ENCODE measurements around the gene SLC9A3. TPM values are rescaled to one million over a fixed set of nuclear protein-coding genes. Genes with fewer than 3 reads are reported as not detected.
A peak's percentile ranks its signal among the peaks of the same experiment; 100 is the strongest.

Gene SLC9A3
- total and polyA plus RNA-seq, 4 donors: 0.94 to 3.8 (median 1.5) TPM

DNA sequence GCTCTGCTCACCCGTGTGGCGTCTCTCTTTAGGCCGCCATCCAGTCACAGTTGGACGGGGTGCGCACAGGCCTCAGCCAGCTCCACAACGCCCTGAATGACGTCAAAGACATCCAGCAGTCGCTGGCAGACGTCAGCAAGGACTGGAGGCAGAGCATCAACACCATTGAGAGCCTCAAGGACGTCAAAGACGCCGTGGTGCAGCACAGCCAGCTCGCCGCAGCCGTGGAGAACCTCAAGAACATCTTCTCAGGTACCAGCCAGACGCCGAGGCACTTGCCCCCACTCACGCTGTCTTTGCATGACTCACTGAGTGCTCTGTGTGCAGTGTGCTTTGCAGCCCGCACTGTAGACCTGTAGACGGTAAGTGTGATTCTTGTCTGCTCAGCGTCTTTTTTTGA is 76.7 kb downstream of the SLC9A3 start:
- DNase-seq (peak in 1 of 3 donors; percentile 4), ATAC-seq (ENCODE audit: insufficient read depth, low FRiP score) (no peak)
- no peak overlapping the region for H3K9ac ChIP-seq (ENCODE audit: insufficient read depth in 1 of 2, low read length in 2 of 2)
- H3K4me3 ChIP-seq: no peak overlapping the region
- H3K27ac ChIP-seq (ENCODE audit: low read depth in 1 of 2, low read length in 1 of 2): no peak overlapping the region
- H3K27me3 ChIP-seq (ENCODE audit: control insufficient read depth in 3 of 3, insufficient read depth in 3 of 3, low read length in 2 of 3): no peaks in the 10 kb centered on the region
- H3K9me3 ChIP-seq (ENCODE audit: control insufficient read depth in 4 of 4, insufficient read depth in 3 of 4, low read length in 3 of 4): peaks cover 0 to 11% (median 5%) of the 10 kb centered on the region in 4 donors
- no peak for TF ChIP-seq CTCF (IDR thresholded peaks at IDR 0.05; ENCODE audit: control extremely low read depth, extremely low read depth)
- peaks cover 0 to 15% (median 2%) of the 10 kb centered on the region in 5 donors for H3K4me1 ChIP-seq (ENCODE audit: control insufficient read depth in 5 of 5, insufficient read depth in 5 of 5, low read length in 5 of 5)
- peaks cover 23 to 50% (median 40%) of the 10 kb centered on the region in 4 donors for H3K36me3 ChIP-seq (ENCODE audit: control insufficient read depth in 4 of 4, insufficient read depth in 4 of 4, low read length in 4 of 4)
- 94 to 96% methylated on average over 21 of the region's 21 CpGs for WGBS, 2 donors

- ATAC-seq (ENCODE audit: insufficient read depth, low FRiP score): no peak
- peaks cover 0 to 20% (median 4%) of the 10 kb centered on the region in 5 donors for H3K4me1 ChIP-seq (ENCODE audit: control insufficient read depth in 5 of 5, insufficient read depth in 5 of 5, low read length in 5 of 5)
Measured at GRCh38 chr5:446883-447263, 77.4 kb downstream of the SLC9A3 start.

DNA sequence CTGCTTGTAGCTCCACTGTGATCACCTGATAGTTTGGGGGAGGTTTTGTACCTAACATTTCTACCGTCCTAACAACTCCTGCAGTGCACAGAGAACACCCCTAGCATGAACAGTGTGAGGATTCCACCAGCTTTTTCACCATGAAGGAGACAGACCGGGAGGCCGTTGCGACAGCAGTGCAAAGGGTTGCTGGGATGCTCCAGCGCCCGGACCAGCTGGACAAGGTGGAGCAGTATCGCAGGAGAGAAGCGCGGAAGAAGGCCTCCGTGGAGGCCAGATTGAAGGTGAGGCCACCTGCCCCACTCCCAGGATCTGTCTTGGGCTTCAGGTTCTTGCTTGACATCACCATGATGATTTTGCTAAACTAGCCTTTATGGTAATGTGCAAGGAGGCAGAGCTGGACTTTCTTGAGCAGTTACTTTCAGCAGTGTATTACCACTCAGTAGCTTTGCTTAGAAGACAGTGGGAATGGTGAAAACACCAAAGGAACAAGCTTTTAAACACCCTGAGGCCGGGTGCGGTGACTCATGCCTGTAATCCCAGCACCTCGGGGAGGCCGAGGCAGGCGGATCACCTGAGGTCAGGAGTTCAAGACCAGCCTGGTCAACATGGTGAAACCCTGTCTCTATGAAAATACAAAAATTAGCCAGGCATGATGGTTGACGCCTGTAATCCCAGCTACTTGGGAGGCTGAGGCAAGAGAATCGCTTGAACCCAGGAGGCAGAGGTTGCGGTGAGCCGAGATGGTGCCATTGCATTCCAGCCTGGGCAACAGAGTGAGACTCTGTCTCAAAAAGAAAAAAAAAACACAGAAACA is 78.0 kb downstream of the SLC9A3 start:
- Histone ChIP-seq H3K27me3 (ENCODE audit: control insufficient read depth in 3 of 3, insufficient read depth in 3 of 3, low read length in 2 of 3) (no peaks in the 10 kb centered on the region), H3K4me1 (ENCODE audit: control insufficient read depth in 5 of 5, insufficient read depth in 5 of 5, low read length in 5 of 5) (peaks cover 0 to 20% (median 4%) of the 10 kb centered on the region in 5 donors), H3K36me3 (ENCODE audit: control insufficient read depth in 4 of 4, insufficient read depth in 4 of 4, low read length in 4 of 4) (peaks cover 16 to 38% (median 33%) of the 10 kb centered on the region in 4 donors), H3K9me3 (ENCODE audit: control insufficient read depth in 4 of 4, insufficient read depth in 3 of 4, low read length in 3 of 4) (peaks cover 0 to 2% (median 0%) of the 10 kb centered on the region in 4 donors), H3K27ac (ENCODE audit: low read depth in 1 of 2, low read length in 1 of 2) (no peak overlapping the region), H3K9ac (ENCODE audit: insufficient read depth in 1 of 2, low read length in 2 of 2) (no peak overlapping the region), H3K4me3 (no peak overlapping the region)
- WGBS, 2 donors: 89 to 90% methylated on average over 19 of the region's 19 CpGs
- no peak for TF ChIP-seq CTCF (IDR thresholded peaks at IDR 0.05; ENCODE audit: control extremely low read depth, extremely low read depth)
- ATAC-seq (ENCODE audit: insufficient read depth, low FRiP score) (no peak), DNase-seq (peak in 1 of 3 donors; percentile 3)

More at GRCh38 chr5:446883-447263, 77.4 kb downstream of the SLC9A3 start:
- Histone ChIP-seq H3K27ac (ENCODE audit: low read depth in 1 of 2, low read length in 1 of 2) (no peak overlapping the region), H3K27me3 (ENCODE audit: control insufficient read depth in 3 of 3, insufficient read depth in 3 of 3, low read length in 2 of 3) (no peaks in the 10 kb centered on the region), H3K36me3 (ENCODE audit: control insufficient read depth in 4 of 4, insufficient read depth in 4 of 4, low read length in 4 of 4) (peaks cover 21 to 44% (median 37%) of the 10 kb centered on the region in 4 donors), H3K4me3 (no peak overlapping the region), H3K9ac (ENCODE audit: insufficient read depth in 1 of 2, low read length in 2 of 2) (no peak overlapping the region), H3K9me3 (ENCODE audit: control insufficient read depth in 4 of 4, insufficient read depth in 3 of 4, low read length in 3 of 4) (peaks cover 0 to 5% (median 4%) of the 10 kb centered on the region in 4 donors)
- 55 to 69% methylated on average over 7 of the region's 7 CpGs for WGBS, 2 donors
- peak; percentile 30 for TF ChIP-seq CTCF (IDR thresholded peaks at IDR 0.05; ENCODE audit: control extremely low read depth, extremely low read depth)
- peak in 2 of 3 donors; percentile 10 to 20 for DNase-seq

Data from lung (tissue), 12 donors.